Panc1 (cell line): ENCODE data around the gene GGTLC1. TPM values are rescaled to one million over a fixed set of nuclear protein-coding genes. Genes with fewer than 3 reads are reported as not detected.

ENCODE experiments used
- ATAC-seq: fragments of 200-7000 bp; cut with Tn5 transposase; 2 replicates; pipeline ENCODE4 v1.9.1; 2020; ENCODE audit warnings: mild to moderate bottlenecking, moderate library complexity
- BruUV-seq: library from RNA; stranded (reverse); fragments of 400-500 nt; replicated peaks from 2 replicates; lab custom pipeline; 2021; lab: Mats Ljungman, UMichigan
- CTCF ChIA-PET: fragments of 300-600 bp; sonication (Branson Sonifier 250); formaldehyde crosslinking; loops from one replicate; lab custom pipeline; 2022; ENCODE audit warnings: antibody characterized with exemption; lab: Charles Lee
- POLR2A ChIA-PET: fragments of 300-600 bp; sonication (Branson Sonifier 250); formaldehyde crosslinking; loops from one replicate; lab custom pipeline; 2022; ENCODE audit warnings: antibody characterized with exemption; lab: Charles Lee
- DNase-seq: peaks from one replicate; pipeline ENCODE4 v3.0.0-alpha.2; 2010; ENCODE audit warnings: low read depth, low spot score
- H3K27ac ChIP-seq: 2 replicates; pipeline ENCODE4 v1.5.1; 2011; ENCODE audit warnings: mild to moderate bottlenecking, low read length, inconsistent platforms
- H3K27me3 ChIP-seq: fragments of 200-500 bp; sonication (Bioruptor generic); 2 replicates; pipeline ENCODE4 v1.6.0; 2014; ENCODE audit warnings: low read length, inconsistent platforms; ENCODE audit not compliant: control insufficient read depth, insufficient read depth
- H3K36me3 ChIP-seq: fragments of 200-500 bp; sonication (Bioruptor generic); 2 replicates; pipeline ENCODE4 v1.5.1; 2014; ENCODE audit warnings: inconsistent platforms, mild to moderate bottlenecking, low read length, moderate library complexity; ENCODE audit not compliant: control insufficient read depth, insufficient read depth
- H3K4me1 ChIP-seq: 2 replicates; pipeline ENCODE4 v1.5.1; 2011; ENCODE audit warnings: inconsistent platforms, mild to moderate bottlenecking, low read length, moderate library complexity; ENCODE audit not compliant: control insufficient read depth, insufficient read depth
- H3K4me3 ChIP-seq, 2 experiments: 2 replicates each; pipeline ENCODE4 v1.5.1; 2011 to 2012; ENCODE audit warnings: low read depth in 2 of 2, low read length in 2 of 2, mild to moderate bottlenecking in 2 of 2, inconsistent platforms in 1 of 2, moderate library complexity in 1 of 2
- H3K9me3 ChIP-seq: fragments of 200-500 bp; sonication (Bioruptor generic); 2 replicates; pipeline ENCODE4 v1.5.1; 2014; ENCODE audit warnings: low read depth, mild to moderate bottlenecking, inconsistent platforms, low read length, moderate library complexity; ENCODE audit not compliant: control insufficient read depth, insufficient read depth
- POLR2AphosphoS5 ChIP-seq: IDR thresholded peaks from 2 replicates; pipeline ENCODE4 v1.6.1; 2012; ENCODE audit warnings: mild to moderate bottlenecking, low read depth, low read length, moderate library complexity
- REST ChIP-seq, 2 experiments: IDR thresholded peaks; 2 replicates each; pipeline ENCODE4 v1.6.1; 2011 to 2012; ENCODE audit warnings: low read depth in 2 of 2, control low read depth in 1 of 2, low read length in 1 of 2, mild to moderate bottlenecking in 1 of 2, moderate library complexity in 1 of 2; ENCODE audit not compliant: insufficient read depth in 1 of 2
- SIN3A ChIP-seq: IDR thresholded peaks from 2 replicates; pipeline ENCODE4 v1.6.1; 2012; ENCODE audit warnings: low read depth, mild to moderate bottlenecking, low read length, moderate library complexity, borderline replicate concordance; ENCODE audit not compliant: insufficient read depth
- TCF7L2 ChIP-seq: IDR thresholded peaks from 2 replicates; pipeline ENCODE4 v1.6.1; 2011; ENCODE audit warnings: mild to moderate bottlenecking, low read depth, low read length, inconsistent platforms
- in situ Hi-C: cut with HindIII; loops from 2 replicates; pipeline ENCODE4 v1.10.0; 2016; ENCODE audit warnings: low sequenced_read_pairs, low pct_unique_long_range_greater_than_20kb
- intact Hi-C: fragments of 100-400 bp; cut with micrococcal nuclease; formaldehyde crosslinking; loops from one replicate; pipeline ENCODE4 v1.10.0; 2022; ENCODE audit not compliant: unreplicated experiment
- total RNA-seq: library from RNA; stranded (reverse); gene quantifications from one replicate; pipeline ENCODE4 v1.2.1, GENCODE V29; 2021; ENCODE audit not compliant: unreplicated experiment
- TF ChIP-seq, protein P1 (sequence below): fragments of 450-650 bp; IDR thresholded peaks from 2 replicates; pipeline ENCODE4 v1.5.1; 2017; ENCODE audit warnings: mild to moderate bottlenecking

The GGTLC1 gene
- total RNA-seq, 1 experiment from 2014 or later, result 0.18 TPM

DNA sequence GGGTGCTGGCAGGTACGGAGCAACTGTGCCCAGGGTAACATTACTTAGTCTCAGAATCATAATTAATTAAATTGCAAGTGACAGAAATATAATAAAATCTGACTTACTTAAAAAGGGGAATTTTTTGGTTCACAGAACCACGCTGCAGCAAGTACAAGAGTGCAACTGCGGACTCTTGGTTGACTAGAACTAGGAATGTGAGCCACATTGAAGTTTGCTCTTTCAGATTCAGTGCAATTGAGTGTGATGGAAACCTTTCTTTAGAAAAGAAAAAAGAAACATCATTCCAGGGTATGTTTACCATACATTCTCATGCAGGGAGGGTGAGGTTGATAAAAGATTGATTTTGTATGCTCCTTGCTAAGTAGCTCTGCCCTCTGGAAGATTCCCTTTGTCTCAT lies 45.0 kb upstream of the GGTLC1 start:
- Histone ChIP-seq H3K27me3 (no peaks in the 10 kb centered on the region), H3K27ac (no peak overlapping the region), H3K4me1 (no peaks in the 10 kb centered on the region), H3K4me3 (no peak overlapping the region), H3K9me3 (no peaks in the 10 kb centered on the region), H3K36me3 (no peaks in the 10 kb centered on the region)
- TF ChIP-seq TCF7L2 (no peak), POLR2AphosphoS5 (no peak)
- intact Hi-C loops (no loop called here), in situ Hi-C loops (no loop called here)
- ATAC-seq (no peak), DNase-seq (no peak)
- ChIA-PET POLR2A (no interaction called here), CTCF (no interaction called here)
- no TSS peak for BruUV-seq

- TF ChIP-seq POLR2AphosphoS5 (no peak), REST (IDR thresholded peaks at IDR 0.05; ENCODE audit: insufficient read depth in 1 of 2, low read depth in 2 of 2, low read length in 1 of 2) (no peak), SIN3A (no peak), TCF7L2 (no peak)
- TF ChIP-seq, protein P1, sequence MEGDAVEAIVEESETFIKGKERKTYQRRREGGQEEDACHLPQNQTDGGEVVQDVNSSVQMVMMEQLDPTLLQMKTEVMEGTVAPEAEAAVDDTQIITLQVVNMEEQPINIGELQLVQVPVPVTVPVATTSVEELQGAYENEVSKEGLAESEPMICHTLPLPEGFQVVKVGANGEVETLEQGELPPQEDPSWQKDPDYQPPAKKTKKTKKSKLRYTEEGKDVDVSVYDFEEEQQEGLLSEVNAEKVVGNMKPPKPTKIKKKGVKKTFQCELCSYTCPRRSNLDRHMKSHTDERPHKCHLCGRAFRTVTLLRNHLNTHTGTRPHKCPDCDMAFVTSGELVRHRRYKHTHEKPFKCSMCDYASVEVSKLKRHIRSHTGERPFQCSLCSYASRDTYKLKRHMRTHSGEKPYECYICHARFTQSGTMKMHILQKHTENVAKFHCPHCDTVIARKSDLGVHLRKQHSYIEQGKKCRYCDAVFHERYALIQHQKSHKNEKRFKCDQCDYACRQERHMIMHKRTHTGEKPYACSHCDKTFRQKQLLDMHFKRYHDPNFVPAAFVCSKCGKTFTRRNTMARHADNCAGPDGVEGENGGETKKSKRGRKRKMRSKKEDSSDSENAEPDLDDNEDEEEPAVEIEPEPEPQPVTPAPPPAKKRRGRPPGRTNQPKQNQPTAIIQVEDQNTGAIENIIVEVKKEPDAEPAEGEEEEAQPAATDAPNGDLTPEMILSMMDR, result no peak
- Histone ChIP-seq H3K27ac (no peak overlapping the region), H3K4me3 (no peak overlapping the region), H3K4me1 (no peaks in the 10 kb centered on the region), H3K27me3 (no peaks in the 10 kb centered on the region), H3K9me3 (no peaks in the 10 kb centered on the region), H3K36me3 (no peaks in the 10 kb centered on the region)
- in situ Hi-C loops (no loop called here), intact Hi-C loops (no loop called here)
- ChIA-PET POLR2A (no interaction called here), CTCF (interaction anchor here (0.6 kb wide), 1 partner anchor 897 kb away, joined by 3 read pairs; no protein-coding TSS in a partner anchor)
- ATAC-seq (no peak), DNase-seq (no peak)
- no TSS peak for BruUV-seq
Observed at GRCh38 chr20:24033151-24033550, 44.6 kb upstream of the GGTLC1 start.

DNA sequence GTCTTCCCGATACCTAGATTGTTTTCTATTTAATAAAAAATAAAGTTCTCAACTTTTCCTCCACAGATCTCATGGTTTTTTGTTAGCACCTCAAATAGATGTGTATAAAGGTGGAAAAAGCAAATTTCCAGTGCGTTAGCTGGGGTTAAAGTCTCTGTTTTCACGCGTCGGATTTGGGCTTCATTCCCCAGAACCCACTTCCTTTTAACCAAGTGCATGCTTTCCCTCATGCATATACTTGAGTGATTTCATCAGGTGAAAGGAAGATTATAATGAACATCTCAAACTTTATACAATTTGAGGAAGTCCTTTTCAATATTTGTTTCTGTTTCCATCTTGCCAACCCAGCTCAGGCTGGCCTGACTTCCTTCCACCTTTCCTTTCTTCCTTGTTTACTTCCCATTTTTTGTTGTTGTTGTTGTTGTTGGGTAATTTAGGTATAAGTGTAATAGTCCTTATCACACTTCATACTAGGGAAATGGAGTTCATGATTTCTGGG lies 43.9 kb upstream of the GGTLC1 start:
- TF ChIP-seq SIN3A (no peak), REST (IDR thresholded peaks at IDR 0.05; ENCODE audit: insufficient read depth in 1 of 2, low read depth in 2 of 2, low read length in 1 of 2) (no peak)
- TF ChIP-seq, protein P1, result no peak
- Histone ChIP-seq H3K9me3 (no peaks in the 10 kb centered on the region), H3K27ac (no peak overlapping the region), H3K27me3 (no peaks in the 10 kb centered on the region), H3K36me3 (no peaks in the 10 kb centered on the region), H3K4me3 (no peak overlapping the region), H3K4me1 (no peaks in the 10 kb centered on the region)
- ATAC-seq (no peak), DNase-seq (no peak)
- BruUV-seq, result no TSS peak
- in situ Hi-C loops, result no loop called here
- ChIA-PET POLR2A (no interaction called here), CTCF (interaction anchor here (0.6 kb wide), 1 partner anchor 898 kb away, joined by 3 read pairs; no protein-coding TSS in a partner anchor)
- intact Hi-C loops, result no loop called here
